Common myeloid progenitor, CD34-positive (primary cell): Measurements from ENCODE around the gene MDFIC.

ENCODE experiments used
- CTCF ChIA-PET: fragments of 350-600 bp; sonication (Branson Sonifier 250); formaldehyde crosslinking; loops from one replicate; lab custom pipeline; 2021; ENCODE audit warnings: antibody characterized with exemption; lab: Charles Lee
- POLR2A ChIA-PET: fragments of 350-600 bp; sonication (Branson Sonifier 250); formaldehyde crosslinking; loops from one replicate; lab custom pipeline; 2021; ENCODE audit warnings: antibody characterized with exemption; lab: Charles Lee
- DNase-seq, 3 donors: peaks; one replicate each; pipeline versions ENCODE4 v3.0.0 to v3.0.0-alpha.2; 2013
- H3K27ac ChIP-seq, 2 experiments: 1 replicate in 1 of 2; 2 replicates in 1 of 2; pipeline ENCODE4 v1.7.0; 2013; ENCODE audit warnings: inconsistent platforms in 2 of 2, low read length in 2 of 2, mild to moderate bottlenecking in 2 of 2, low read depth in 1 of 2, moderate library complexity in 1 of 2; ENCODE audit not compliant: severe bottlenecking in 2 of 2, insufficient read depth in 1 of 2, poor library complexity in 1 of 2
- H3K27me3 ChIP-seq, 5 experiments: replicated peaks in 2 of 5; 1 replicate in 3 of 5; 2 replicates in 2 of 5; pipeline versions ENCODE4 v1.6.1 to v1.7.0; 2013; ENCODE audit warnings: low read length in 4 of 5, mild to moderate bottlenecking in 2 of 5, moderate library complexity in 2 of 5, inconsistent platforms in 1 of 5; ENCODE audit not compliant: insufficient read depth in 5 of 5, control insufficient read depth in 4 of 5
- H3K36me3 ChIP-seq, 4 experiments: 1 replicate in 2 of 4; 2 replicates in 2 of 4; pipeline versions ENCODE4 v1.6.1 to v1.7.0; 2013; ENCODE audit warnings: low read length in 3 of 4, control low read depth in 1 of 4, mild to moderate bottlenecking in 1 of 4; ENCODE audit not compliant: control insufficient read depth in 4 of 4, insufficient read depth in 4 of 4
- H3K4me1 ChIP-seq, 4 experiments: 1 replicate in 3 of 4; 2 replicates in 1 of 4; pipeline versions ENCODE4 v1.6.1 to v1.7.1; 2013; ENCODE audit warnings: low read length in 3 of 4, mild to moderate bottlenecking in 3 of 4, control low read depth in 1 of 4, inconsistent platforms in 1 of 4, moderate library complexity in 1 of 4; ENCODE audit not compliant: control insufficient read depth in 4 of 4, insufficient read depth in 4 of 4; ENCODE audit errors: control extremely low read depth in 1 of 4
- H3K4me3 ChIP-seq, 7 experiments: 1 replicate in 4 of 7; 2 replicates in 3 of 7; pipeline versions ENCODE4 v1.5.1 to v1.7.0; 2013; ENCODE audit warnings: mild to moderate bottlenecking in 7 of 7, low read length in 6 of 7, moderate library complexity in 6 of 7, inconsistent platforms in 2 of 7, low read depth in 2 of 7, control low read depth in 1 of 7; ENCODE audit not compliant: insufficient read depth in 4 of 7, control insufficient read depth in 1 of 7; ENCODE audit errors: extremely low read depth in 1 of 7
- H3K9me3 ChIP-seq, 5 experiments: 1 replicate in 4 of 5; 2 replicates in 1 of 5; pipeline versions ENCODE4 v1.6.1 to v1.7.1; 2013; ENCODE audit warnings: low read length in 4 of 5, mild to moderate bottlenecking in 2 of 5, inconsistent platforms in 1 of 5, low read depth in 1 of 5, moderate library complexity in 1 of 5; ENCODE audit not compliant: control insufficient read depth in 4 of 5, insufficient read depth in 2 of 5; ENCODE audit errors: control extremely low read depth in 1 of 5
- WGBS: methylation state at CpG from one replicate; pipeline ENCODE4 v1.1.5; 2013; ENCODE audit not compliant: insufficient coverage; 5-methylcytosine and 5-hydroxymethylcytosine counted together

Gene MDFIC

DNA sequence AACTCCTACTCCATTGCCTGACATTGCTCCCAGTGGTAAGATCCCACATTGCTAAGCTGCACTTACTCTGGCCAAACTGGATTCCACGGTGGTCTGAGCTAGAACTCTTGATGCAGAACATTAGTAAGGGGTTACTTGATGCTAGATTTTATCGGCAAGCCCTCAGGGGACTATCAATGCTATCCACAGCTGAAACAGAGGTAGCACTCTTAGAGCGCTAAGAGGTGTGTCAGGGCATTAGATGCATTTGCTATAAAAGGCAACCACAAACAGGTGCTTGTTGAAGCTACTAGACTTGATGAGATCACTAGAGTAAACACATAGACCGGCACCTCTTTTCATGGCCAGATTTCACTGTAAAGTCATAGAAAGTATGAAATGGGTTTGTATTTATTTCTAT is 116.3 kb downstream of the MDFIC start:
- WGBS, result 95% methylated on average over 4 of the region's 4 CpGs
- Histone ChIP-seq H3K36me3 (no peaks in the 10 kb centered on the region), H3K9me3 (no peaks in the 10 kb centered on the region), H3K27ac (no peak overlapping the region), H3K4me1 (no peaks in the 10 kb centered on the region), H3K4me3 (no peak overlapping the region), H3K27me3 (no peaks in the 10 kb centered on the region)
- POLR2A ChIA-PET, result no interaction called here
- no peak for DNase-seq
- CTCF ChIA-PET, result no interaction called here

DNA sequence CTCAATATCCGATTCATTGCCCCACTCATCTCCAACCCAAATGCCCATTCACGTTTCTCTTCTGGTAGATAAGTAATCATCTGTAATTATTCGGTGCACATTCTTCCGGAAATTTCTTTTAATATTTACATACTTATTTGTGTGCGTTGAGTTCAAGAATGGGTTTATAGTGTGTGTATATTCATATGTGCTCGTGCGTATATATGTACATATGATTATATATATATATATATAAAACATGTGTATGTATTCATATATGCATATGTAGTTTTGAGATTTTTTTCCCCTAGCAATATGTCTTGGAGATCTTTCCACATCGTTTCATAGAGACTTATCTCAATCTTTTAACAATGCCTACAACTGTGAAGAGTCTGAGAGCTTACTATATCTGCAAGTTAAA is 118.2 kb downstream of the MDFIC start:
- H3K27me3 ChIP-seq, result no peaks in the 10 kb centered on the region
- WGBS, result 100% methylated on average over 1 of the region's 8 CpGs
- no peaks in the 10 kb centered on the region for H3K9me3 ChIP-seq
- no peaks in the 10 kb centered on the region for H3K4me1 ChIP-seq
- POLR2A ChIA-PET, result no interaction called here
- H3K36me3 ChIP-seq, result no peaks in the 10 kb centered on the region
- CTCF ChIA-PET, result interaction anchor here (1.0 kb wide), 1 partner anchor 10 kb away, joined by 4 read pairs; no protein-coding TSS in a partner anchor
- H3K4me3 ChIP-seq, result no peak overlapping the region
- DNase-seq, result no peak
- no peak overlapping the region for H3K27ac ChIP-seq

DNA sequence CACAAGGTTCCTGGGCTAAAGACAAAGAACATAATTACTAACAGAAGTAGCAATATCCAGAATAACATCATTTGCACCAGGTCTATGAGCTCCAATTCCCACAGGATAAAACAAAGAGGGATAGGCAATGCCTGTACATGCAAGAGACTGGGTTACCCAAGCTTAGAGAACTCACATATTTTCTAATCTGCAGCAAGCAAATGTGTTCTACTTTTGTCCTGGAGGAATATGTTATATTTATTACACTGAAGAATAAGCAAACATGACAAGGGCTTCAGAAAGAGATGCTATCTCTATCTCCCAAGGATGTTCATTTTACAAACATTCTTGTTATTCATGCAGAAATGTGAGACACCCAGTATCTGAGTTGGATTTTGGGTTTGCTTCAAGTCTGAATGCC is 118.6 kb downstream of the MDFIC start:
- ChIA-PET CTCF (interaction anchor here (1.0 kb wide), 1 partner anchor 9 kb away, joined by 4 read pairs; no protein-coding TSS in a partner anchor), POLR2A (no interaction called here)

DNA sequence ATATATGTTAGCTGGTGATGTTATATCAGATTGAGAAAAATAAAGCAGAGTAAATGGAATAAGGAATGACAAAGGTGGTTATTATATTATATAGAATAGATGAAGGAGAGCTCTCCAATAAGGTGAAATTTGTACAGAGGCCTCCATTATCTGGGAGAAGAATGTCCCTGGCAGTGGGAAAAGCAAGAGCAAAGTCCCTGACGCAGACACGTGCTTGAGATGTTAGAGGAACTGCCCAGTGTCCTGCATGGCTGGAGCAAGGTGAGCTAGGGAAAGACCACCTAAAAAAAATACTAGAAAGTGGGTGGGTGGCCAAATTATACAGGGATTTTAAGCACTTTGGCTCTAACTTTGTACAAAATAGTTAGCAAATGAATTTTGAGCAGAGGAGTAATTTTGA is 120.7 kb downstream of the MDFIC start:
- Histone ChIP-seq H3K36me3 (no peaks in the 10 kb centered on the region), H3K27ac (no peak overlapping the region), H3K4me3 (no peak overlapping the region), H3K27me3 (no peaks in the 10 kb centered on the region), H3K4me1 (no peaks in the 10 kb centered on the region), H3K9me3 (no peaks in the 10 kb centered on the region)
- ChIA-PET CTCF (no interaction called here), POLR2A (no interaction called here)
- no peak for DNase-seq
- WGBS, result 100% methylated on average over 2 of the region's 2 CpGs

More for the DNA sequence above, 118.6 kb downstream of the MDFIC start:
- Histone ChIP-seq H3K9me3 (no peaks in the 10 kb centered on the region), H3K27ac (no peak overlapping the region), H3K4me3 (no peak overlapping the region), H3K27me3 (no peaks in the 10 kb centered on the region), H3K36me3 (no peaks in the 10 kb centered on the region), H3K4me1 (no peaks in the 10 kb centered on the region)
- DNase-seq, result no peak

DNA sequence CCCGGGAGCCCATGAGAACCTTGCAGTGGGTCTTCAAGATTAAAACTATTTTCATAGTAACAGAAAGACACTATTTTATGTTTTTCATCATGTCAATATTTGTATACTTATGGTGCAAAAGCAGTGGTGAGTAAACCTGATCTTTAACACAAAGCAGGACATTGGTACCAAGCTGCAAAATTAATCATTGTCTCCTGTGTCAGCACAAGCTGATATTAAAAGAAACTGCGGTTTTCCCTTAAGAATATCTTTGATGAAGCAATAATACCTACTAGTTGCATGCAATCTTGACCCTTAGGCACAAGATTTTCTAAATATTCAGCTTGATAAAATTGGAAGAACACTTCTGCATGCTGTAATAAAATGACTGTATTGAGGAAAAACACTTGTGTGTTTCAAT is 121.7 kb downstream of the MDFIC start:
- no peaks in the 10 kb centered on the region for H3K4me1 ChIP-seq
- POLR2A ChIA-PET, result no interaction called here
- CTCF ChIA-PET, result interaction anchor here (0.5 to 1.1 kb wide), 2 partner anchors 14 to 68 kb away, joined by 3 read pairs; no protein-coding TSS in a partner anchor
- no peaks in the 10 kb centered on the region for H3K36me3 ChIP-seq
- H3K27ac ChIP-seq, result no peak overlapping the region
- no peak for DNase-seq
- no peaks in the 10 kb centered on the region for H3K9me3 ChIP-seq
- WGBS, result 100% methylated on average over 1 of the region's 2 CpGs
- H3K4me3 ChIP-seq, result no peak overlapping the region
- H3K27me3 ChIP-seq, result no peaks in the 10 kb centered on the region

DNA sequence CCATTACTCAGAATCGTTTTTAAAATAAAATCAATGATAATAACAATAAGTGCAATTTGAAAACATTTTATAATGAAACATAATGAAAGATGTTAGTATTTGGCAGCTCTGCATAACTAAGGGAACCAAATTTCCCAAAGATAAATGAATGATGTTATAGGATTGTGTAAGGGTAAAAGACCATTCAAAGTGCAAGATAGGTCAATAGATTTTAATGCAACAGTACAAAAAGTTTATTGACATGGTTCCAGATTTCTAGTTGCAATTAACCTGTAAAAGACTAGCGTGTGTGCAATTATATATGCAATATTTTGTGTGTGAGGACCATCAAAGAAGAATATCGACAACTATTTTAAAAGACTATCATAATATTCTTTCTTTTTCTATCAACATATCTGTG is 122.3 kb downstream of the MDFIC start:
- no peak overlapping the region for H3K27ac ChIP-seq
- no peaks in the 10 kb centered on the region for H3K4me1 ChIP-seq
- no peak for DNase-seq
- POLR2A ChIA-PET, result no interaction called here
- H3K4me3 ChIP-seq, result no peak overlapping the region
- H3K36me3 ChIP-seq, result no peaks in the 10 kb centered on the region
- CTCF ChIA-PET, result interaction anchor here (0.5 to 1.1 kb wide), 2 partner anchors 13 to 69 kb away, joined by 3 read pairs; no protein-coding TSS in a partner anchor
- H3K27me3 ChIP-seq, result no peaks in the 10 kb centered on the region
- no CpG with 5 or more reads among the region's 3 CpGs for WGBS
- no peaks in the 10 kb centered on the region for H3K9me3 ChIP-seq

DNA sequence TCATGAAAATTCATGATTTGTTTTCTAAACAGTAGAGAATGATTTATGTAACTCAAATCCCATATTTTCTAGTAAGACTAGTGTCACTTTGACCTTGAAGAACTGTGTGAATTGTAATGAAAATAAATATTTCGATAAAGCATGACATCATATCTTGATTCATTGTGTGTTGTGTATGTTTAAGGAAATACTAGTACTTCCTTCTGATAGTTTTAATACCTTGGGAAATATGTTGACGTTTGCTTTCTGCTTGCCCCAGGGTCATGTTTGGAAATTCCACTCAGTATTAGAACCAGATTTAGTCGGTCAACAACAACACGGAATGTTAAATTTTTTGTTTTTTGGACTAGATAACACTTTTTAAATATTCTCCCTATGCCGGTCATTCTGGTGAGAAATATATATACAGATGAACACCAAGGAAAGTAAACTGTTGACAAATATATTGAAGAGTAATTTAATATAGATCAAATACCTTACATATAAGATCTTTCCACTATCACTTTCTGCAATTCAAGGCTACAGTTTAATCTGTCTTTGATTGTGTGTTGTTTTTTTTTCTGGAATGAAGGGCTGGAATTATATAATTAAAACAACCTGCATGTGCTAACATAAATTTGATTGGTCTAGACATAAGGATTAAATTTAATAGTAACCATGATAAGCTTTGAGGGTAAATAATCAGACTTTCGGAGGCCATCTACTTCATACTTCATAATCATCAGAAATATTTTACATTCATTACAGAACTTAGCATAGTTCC is 126.2 kb downstream of the MDFIC start:
- DNase-seq, result no peak
- Histone ChIP-seq H3K36me3 (no peaks in the 10 kb centered on the region), H3K4me3 (no peak overlapping the region), H3K9me3 (peaks cover 0 to 3% (median 0%) of the 10 kb centered on the region in 5 experiments), H3K27me3 (no peaks in the 10 kb centered on the region), H3K27ac (no peak overlapping the region), H3K4me1 (no peaks in the 10 kb centered on the region)
- ChIA-PET POLR2A (no interaction called here), CTCF (interaction anchor here (0.9 kb wide), 1 partner anchor 1094 kb away, joined by 3 read pairs; no protein-coding TSS in a partner anchor)
- no CpG with 5 or more reads among the region's 6 CpGs for WGBS
